OCI-M1 (cell line): ENCODE measurements around the gene RIPOR1.

Source experiments
- DNase-seq: peaks from one replicate; lab custom pipeline; 2025; lab: John Stamatoyannopoulos, UW

Gene RIPOR1

DNA sequence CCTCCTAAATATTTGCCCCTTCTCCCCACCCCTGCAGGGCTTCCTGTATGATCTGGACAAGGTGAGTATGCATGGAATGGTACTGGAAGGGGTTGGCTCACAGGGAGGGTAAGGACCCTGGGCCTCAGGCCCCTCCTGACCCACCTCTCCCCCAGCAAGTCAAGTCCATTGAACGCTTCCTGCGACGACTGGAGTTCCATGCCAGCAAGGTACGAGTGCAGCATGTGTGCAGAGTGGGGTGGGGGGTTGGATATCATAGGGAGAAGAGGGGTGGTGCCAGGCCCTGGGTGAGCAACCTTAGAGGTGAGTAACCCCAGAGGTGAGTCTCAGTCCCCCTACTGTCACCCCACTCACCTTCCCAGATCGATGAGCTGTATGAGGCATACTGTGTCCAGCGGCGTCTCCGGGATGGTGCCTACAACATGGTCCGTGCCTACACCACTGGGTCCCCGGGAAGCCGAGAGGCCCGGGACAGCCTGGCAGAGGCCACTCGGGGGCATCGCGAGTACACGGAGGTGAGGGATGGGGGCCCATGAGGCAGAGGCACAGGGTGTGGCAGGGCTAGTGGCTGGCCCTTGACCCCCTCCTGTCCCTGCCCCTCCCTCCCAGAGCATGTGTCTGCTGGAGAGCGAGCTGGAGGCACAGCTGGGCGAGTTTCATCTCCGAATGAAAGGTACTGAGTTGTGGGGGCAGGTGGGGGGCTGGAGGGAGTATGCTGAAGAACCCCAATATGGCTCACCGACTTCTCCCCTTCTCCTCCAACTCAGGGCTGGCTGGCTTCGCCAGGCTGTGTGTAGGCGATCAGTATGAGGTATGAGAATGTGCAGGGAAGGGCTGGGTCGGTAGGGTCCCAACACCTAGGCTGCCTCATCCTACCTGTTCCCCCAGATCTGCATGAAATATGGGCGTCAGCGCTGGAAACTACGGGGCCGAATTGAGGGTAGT lies 11.3 kb downstream of the RIPOR1 start:
- DNase-seq, result no peak

DNA sequence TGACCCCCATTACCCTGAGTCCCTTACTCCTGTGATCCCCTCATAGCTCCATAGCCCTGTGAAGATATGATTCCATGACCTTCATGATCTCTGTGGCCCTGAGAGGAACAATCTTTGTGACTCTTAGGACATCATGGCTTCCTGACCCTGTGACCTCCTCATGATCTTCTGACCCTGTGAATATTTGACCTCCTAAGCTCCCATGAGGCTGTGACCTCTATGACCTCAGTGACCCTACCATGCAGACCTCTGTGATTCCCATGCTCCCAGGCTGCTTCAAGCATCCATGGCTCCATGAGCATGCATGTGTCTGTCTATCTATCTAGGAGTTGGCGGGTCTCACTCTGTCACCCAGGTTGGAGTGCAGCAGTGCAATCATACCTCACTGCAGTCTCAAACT lies 12.1 kb downstream of the RIPOR1 start:
- no peak for DNase-seq

DNA sequence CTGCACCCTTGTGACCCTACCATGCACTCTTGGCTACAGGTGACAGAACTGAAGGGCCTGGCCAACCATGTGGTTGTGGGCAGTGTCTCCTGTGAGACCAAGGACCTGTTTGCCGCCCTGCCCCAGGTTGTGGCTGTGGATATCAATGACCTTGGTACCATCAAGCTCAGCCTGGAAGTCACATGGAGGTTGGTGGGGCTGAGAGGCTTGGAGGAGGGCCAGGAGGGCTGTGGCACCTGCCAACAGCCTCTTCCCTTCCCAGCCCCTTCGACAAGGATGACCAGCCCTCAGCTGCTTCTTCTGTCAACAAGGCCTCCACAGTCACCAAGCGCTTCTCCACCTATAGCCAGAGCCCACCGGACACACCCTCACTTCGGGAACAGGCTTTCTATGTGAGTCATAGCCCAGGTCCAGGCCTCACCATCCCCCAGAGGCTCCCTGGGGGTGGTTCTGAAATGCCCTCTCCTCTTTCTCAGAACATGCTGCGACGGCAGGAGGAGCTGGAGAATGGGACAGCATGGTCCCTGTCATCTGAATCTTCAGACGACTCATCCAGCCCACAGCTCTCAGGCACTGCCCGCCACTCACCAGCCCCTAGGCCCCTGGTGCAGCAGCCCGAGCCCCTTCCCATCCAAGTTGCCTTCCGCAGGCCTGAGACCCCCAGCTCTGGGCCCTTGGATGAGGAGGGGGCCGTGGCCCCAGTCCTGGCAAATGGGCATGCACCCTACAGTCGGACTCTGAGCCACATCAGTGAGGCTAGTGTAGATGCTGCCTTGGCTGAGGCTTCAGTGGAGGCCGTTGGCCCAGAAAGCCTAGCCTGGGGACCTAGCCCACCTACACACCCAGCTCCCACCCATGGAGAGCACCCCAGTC lies 13.0 kb downstream of the RIPOR1 start:
- no peak for DNase-seq

- peak; percentile 92 for DNase-seq
Measured at GRCh38 chr16:67542464-67542863, 13.8 kb downstream of the RIPOR1 start.

- no peak for DNase-seq
Measured at GRCh38 chr16:67543036-67543435, 14.4 kb downstream of the RIPOR1 start.

GRCh38 chr16:67543582-67543981 lies 15.0 kb downstream of the RIPOR1 start:
- no peak for DNase-seq

GRCh38 chr16:67544329-67544841 lies 15.8 kb downstream of the RIPOR1 start:
- no peak for DNase-seq

- no peak for DNase-seq
Measured at GRCh38 chr16:67544844-67545664, 16.4 kb downstream of the RIPOR1 start.

- DNase-seq, result no peak
Measured at GRCh38 chr16:67545665-67546024, 17.0 kb downstream of the RIPOR1 start.

GRCh38 chr16:67546091-67546501 lies 17.5 kb downstream of the RIPOR1 start:
- DNase-seq, result no peak

GRCh38 chr16:67546761-67547422 lies 18.3 kb downstream of the RIPOR1 start:
- peak; percentile 82 for DNase-seq

DNA sequence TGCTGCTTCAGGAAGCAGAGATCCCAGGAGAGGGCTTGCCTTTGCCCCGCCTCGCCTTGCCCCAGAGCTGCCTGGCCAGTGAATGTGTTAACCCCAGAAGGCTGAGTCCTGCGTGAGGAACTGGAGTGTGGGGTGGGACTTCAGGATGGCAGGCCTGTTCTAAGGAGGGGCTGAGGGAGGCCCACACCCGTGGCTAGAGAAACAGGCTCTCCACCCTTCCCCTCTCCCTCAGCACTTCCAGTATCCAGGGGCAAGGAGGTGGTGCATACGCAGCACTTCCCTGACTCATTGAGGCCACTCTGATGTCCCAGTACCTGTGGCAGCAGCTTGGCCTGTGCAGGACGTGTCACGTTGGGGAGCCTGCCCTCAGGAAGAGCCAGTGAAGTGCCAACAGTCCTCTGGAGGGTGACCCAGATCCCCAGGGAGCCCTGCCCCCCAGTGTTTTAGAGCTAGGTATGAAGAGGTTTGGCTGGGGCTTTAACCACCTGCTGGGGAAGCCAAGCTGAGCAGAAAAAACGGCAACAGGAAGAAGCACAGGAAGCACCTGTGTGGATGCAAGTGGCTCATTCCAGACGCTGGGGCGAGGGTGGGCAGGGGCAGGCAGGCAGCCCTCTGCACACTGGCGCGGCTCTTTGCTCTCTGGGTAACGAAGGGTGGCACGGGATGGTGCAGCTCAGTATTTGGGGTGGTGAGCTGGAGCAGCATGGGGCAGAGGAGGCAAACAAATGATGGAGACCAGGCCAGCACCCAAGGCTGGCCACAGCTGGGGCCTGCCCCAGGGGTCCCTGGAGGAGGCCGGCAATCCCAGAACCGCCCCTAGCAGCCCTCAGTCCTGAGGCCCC lies 19.0 kb downstream of the RIPOR1 start:
- DNase-seq, result no peak

GRCh38 chr16:67548265-67549126 lies 19.9 kb downstream of the RIPOR1 start:
- DNase-seq, result no peak

DNA sequence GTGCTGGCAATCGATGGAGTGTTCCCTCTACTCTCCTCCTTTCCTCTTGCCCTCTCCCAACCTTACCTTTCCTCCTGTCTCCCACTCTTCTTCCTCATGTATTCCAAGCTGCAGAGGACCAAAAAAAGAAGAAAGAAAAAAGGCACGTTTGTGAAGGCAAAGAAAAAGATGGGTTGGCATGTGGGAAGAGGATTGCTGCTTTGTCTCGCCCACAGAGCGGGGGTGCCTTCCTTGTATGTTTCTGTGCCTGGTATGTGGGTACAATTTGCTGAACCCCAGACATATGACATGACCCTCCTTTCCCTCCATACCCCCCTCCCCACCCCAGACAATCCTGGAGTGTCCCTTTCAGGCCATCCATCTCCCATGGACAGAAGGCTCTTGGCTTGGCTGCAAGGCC lies 20.6 kb downstream of the RIPOR1 start:
- DNase-seq, result no peak

DNA sequence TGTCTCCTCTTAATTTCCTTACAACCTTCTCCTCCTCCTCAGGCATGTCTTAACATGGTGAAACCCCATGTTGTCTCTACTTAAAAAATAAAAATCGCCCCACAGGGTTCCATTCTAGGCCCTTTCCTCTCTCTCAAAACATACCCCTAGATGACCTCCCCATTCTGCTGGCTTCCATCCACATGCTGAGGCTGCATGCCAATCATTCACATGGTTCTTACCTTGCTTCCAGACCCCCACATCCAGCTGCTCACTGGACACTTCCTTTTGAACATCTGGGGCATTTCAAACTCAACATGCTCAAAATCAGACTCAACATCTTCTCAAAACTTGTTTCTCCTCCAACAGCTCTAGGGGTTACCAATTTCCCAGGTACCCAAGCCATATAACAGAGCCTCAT lies 21.3 kb downstream of the RIPOR1 start:
- DNase-seq, result no peak

DNA sequence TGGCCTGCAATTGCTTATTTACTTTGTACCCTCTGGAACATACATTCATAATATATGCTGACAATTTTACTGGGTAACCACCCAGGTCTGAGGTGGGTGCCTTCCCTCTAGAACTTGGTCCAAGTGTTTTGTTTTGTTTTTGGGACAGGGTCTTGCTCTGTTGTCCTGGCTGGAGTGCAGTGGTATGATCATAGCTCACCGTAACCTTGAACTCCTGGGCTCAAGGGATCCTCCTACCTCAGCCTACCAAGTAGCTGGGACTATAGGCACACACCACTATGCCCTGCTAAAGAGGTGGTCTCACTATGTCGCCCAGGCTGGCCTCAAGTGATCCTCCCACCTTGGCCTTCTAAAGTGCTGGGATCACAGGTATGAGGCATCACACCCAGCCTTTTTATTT lies 22.5 kb downstream of the RIPOR1 start:
- DNase-seq, result no peak

- DNase-seq, result no peak
Measured at GRCh38 chr16:67551972-67552371, 23.3 kb downstream of the RIPOR1 start.

GRCh38 chr16:67552476-67552875 lies 23.8 kb downstream of the RIPOR1 start:
- no peak for DNase-seq

- DNase-seq, result no peak
Measured at GRCh38 chr16:67555795-67556212, 27.2 kb downstream of the RIPOR1 start.
